AG04449 (cell line): ENCODE data around the gene CGN.

Experiments used
- CTCF ChIA-PET: fragments of 350-600 bp; formaldehyde crosslinking; extraction: SDS; loops from one replicate; lab custom pipeline; 2021; ENCODE audit warnings: antibody characterized with exemption; lab: Yijun Ruan, JAX
- POLR2A ChIA-PET: fragments of 400-600, 350-600 bp; formaldehyde crosslinking; extraction: SDS; loops from one replicate; lab custom pipeline; 2020; ENCODE audit warnings: antibody characterized with exemption, inconsistent platforms; lab: Yijun Ruan, JAX
- DNase-seq: peaks from one replicate; pipeline ENCODE4 v3.0.0-alpha.2; 2010; ENCODE audit warnings: low read depth, low spot score
- H3K4me3 ChIP-seq: 2 replicates; pipeline ENCODE4 v1.5.1; 2011; ENCODE audit warnings: low read depth, mild to moderate bottlenecking, control low read depth, low read length
- TF ChIP-seq, protein P1 (sequence below): IDR thresholded peaks from one replicate; pipeline ENCODE4 v1.5.1; 2011; ENCODE audit warnings: mild to moderate bottlenecking, moderate library complexity, low read length, control low read depth, inconsistent platforms; ENCODE audit not compliant: insufficient read depth; ENCODE audit errors: missing control alignments

The CGN gene

DNA sequence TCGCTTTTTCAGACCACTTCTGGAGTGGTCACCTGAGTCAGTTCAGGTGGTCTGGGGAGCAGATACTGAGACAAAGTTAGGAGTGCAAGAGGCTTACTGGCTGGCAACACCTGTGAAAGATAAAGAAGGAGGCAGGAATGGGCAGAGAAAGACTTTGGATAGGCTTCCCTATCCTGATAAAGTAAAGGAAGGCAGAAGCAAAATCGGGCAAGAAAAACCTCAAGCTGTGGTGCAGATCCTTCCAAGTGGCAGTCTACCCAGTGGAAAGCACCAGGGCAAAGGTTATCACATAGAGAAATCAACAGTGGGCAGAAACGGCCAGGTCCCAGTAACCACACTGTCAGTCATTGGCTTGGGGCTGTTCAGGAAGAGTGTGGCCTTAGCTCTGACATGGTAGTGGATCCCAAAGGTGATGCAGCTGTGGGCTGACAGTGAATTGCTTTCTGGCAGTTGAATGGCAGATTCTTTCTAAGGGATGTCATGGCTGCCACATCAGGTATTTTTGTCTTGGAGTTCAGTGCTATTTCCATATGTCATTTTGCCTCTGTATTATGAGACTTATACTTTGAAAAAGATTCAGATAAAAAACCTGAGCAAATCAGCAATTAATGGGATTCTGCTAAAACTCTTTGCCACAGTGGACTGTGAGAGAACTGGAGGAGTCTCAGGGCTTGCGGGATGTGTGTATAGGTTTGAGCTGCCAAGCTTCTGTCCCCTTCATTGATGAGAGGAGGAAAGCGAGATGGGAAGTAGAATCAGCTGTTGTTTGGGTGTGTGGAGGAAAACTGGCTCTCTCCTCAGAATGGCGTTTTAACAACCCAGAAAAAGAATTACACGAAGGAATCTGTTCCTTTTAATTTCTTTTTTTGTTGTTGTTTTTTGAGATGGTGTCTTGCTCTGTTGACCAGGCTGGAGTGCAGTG lies 8.1 kb upstream of the CGN start:
- POLR2A ChIA-PET, result no interaction called here
- CTCF ChIA-PET, result interaction anchor here (1.3 kb wide), 1 partner anchor 91 kb away, joined by 3 read pairs; no protein-coding TSS in a partner anchor
- TF ChIP-seq, protein P1, sequence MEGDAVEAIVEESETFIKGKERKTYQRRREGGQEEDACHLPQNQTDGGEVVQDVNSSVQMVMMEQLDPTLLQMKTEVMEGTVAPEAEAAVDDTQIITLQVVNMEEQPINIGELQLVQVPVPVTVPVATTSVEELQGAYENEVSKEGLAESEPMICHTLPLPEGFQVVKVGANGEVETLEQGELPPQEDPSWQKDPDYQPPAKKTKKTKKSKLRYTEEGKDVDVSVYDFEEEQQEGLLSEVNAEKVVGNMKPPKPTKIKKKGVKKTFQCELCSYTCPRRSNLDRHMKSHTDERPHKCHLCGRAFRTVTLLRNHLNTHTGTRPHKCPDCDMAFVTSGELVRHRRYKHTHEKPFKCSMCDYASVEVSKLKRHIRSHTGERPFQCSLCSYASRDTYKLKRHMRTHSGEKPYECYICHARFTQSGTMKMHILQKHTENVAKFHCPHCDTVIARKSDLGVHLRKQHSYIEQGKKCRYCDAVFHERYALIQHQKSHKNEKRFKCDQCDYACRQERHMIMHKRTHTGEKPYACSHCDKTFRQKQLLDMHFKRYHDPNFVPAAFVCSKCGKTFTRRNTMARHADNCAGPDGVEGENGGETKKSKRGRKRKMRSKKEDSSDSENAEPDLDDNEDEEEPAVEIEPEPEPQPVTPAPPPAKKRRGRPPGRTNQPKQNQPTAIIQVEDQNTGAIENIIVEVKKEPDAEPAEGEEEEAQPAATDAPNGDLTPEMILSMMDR, result no peak
- H3K4me3 ChIP-seq, result no peak overlapping the region
- DNase-seq, result no peak

DNA sequence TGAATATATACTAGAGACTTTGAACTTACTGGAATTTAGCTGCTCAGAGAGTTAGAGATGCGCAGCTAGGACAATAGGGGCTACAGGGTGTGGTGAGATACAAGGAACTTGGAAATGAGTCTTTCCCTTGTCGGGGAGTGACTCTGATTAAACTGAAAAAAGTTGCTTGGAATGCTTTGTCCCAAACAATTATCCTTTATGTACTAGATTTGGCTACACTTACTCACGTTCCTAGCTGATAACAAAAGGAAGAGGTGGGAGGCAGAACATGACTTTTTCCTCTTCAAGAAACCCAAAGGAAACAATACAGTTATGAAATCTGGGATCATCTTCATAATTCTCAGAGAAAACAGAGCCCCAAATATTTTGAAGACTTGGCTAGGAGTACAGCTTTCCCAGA lies 6.9 kb upstream of the CGN start:
- ChIA-PET CTCF (interaction anchor here (0.7 to 1.3 kb wide), 3 partner anchors 10 to 89 kb away, joined by 3 to 5 read pairs (median 4); no protein-coding TSS in a partner anchor), POLR2A (no interaction called here)
- DNase-seq, result no peak

DNA sequence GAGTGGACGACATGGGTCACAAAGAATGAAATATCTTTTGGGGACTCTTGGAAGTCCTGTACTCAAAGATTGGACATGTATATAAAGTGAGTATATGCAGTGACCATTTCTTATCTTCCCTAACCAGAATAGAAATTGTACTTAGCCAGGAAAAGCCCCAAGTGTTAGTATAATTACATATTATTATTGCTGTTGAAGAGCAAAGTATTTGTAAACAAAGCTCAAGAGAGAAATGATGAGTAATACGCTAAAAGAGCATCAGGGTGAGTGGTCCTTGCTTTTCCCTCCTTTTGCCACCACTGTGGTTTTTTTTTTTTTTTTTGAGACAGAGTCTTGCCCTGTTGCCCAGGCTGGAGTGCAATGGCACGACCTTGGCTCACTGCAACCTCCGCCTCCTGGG lies 6.4 kb upstream of the CGN start:
- CTCF ChIA-PET, result interaction anchor here (0.7 to 1.3 kb wide), 3 partner anchors 10 to 89 kb away, joined by 3 to 5 read pairs (median 4); no protein-coding TSS in a partner anchor
- POLR2A ChIA-PET, result no interaction called here

More for the DNA sequence above, 6.9 kb upstream of the CGN start:
- TF ChIP-seq, protein P1, result no peak
- H3K4me3 ChIP-seq, result no peak overlapping the region

DNA sequence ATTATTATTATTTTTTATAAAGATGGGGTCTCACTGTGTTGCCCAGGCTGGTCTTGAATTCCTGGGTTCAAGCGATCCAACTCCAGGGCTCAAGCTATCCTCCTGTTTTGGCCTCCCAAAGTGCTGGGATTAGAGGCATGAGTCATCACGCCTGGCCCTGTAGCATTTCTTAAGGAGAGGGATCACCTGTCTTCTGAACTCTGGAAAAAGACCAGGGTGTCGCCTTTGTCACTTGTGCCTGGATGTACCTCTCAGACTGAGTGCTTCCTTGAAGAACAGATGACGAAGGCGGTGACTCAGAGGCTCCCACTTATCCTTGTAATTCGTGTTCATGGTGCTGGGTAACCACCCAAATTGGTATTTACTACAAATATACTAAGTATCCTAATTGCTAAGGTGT lies 2.4 kb upstream of the CGN start:
- ChIA-PET POLR2A (no interaction called here), CTCF (no interaction called here)
- no peak for DNase-seq
- H3K4me3 ChIP-seq, result no peak overlapping the region
- TF ChIP-seq, protein P1, result no peak

More for the DNA sequence above, 6.4 kb upstream of the CGN start:
- no peak for DNase-seq
- no peak overlapping the region for H3K4me3 ChIP-seq
- TF ChIP-seq, protein P1, result no peak

DNA sequence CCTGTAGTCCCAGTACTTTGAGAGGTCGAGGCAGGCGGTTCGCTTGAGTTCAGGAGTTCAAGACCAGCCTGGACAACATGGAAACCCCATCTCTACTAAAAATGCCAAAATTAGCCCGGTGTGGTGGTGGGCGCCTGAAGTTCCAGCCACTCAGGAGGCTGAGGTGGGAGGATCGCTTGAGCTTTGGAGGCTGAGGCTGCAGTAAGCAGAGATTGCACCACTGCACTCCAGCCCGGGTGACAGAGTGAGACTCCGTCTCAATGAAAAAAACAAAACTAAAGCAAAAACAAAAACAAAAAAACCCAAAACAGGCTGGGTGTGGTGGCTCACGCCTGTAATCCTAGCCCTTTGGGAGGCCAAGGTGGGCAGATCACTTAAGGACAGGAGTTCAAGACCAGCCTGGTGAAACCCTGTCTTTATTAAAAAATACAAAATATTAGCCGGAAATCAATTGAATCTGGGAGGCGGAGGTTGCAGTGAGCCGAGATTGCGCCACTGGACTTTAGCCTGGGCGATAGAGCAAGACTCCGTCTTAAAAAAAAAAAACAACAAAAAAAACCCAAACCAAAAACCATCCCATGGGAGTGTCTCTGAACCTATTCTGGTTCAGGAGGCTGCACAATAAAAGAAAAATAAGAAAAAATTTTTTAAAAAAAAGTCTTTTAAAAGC lies 1.7 kb upstream of the CGN start:
- CTCF ChIA-PET, result no interaction called here
- TF ChIP-seq, protein P1, result no peak
- H3K4me3 ChIP-seq, result no peak overlapping the region
- DNase-seq, result no peak
- POLR2A ChIA-PET, result no interaction called here

DNA sequence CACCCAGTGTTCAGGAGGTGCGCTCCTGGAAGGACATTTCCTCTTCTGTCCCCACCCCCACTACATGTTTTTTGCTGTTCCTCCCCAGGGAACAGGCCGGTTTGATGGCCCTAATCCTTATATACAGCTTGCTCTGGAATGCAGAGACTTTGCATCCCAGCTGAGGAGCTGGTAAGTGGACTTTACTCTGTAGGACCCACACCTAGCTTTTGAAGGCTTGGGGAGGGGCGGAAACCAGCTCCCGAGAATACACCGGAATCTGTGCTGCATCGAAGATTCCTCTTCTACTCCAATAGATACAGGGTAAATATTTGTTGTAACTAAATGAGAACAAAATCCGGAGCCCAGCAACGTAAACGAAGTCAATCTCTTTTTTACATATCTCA lies 1.2 kb upstream of the CGN start:
- no peak overlapping the region for H3K4me3 ChIP-seq
- TF ChIP-seq, protein P1, result no peak
- POLR2A ChIA-PET, result no interaction called here
- CTCF ChIA-PET, result interaction anchor here (1.6 kb wide), 1 partner anchor 17 kb away, joined by 4 read pairs; no protein-coding TSS in a partner anchor
- DNase-seq, result no peak
